K562 (cell line): ENCODE data around the gene ANO2.

Source experiments
- BHLHE40 ChIP-seq: IDR thresholded peaks from 2 replicates; pipeline ENCODE4 v1.6.1; 2011; ENCODE audit warnings: low read length, improper control_type of control experiment
- KDM1A ChIP-seq, 2 experiments: fragments of 450-650 bp; IDR thresholded peaks; 2 replicates each; pipeline ENCODE4 v1.6.1; 2016; ENCODE audit warnings: mild to moderate bottlenecking in 2 of 2
- TF ChIP-seq, protein P1 (sequence below), 2 experiments: fragments of 450-650 bp; formaldehyde crosslinking in 1 of 2; IDR thresholded peaks; 2 replicates each; pipeline versions ENCODE4 v1.4.0 to v1.6.1; 2014 to 2020; ENCODE audit warnings: mild to moderate bottlenecking in 2 of 2, borderline replicate concordance in 1 of 2, low read depth in 1 of 2

DNA sequence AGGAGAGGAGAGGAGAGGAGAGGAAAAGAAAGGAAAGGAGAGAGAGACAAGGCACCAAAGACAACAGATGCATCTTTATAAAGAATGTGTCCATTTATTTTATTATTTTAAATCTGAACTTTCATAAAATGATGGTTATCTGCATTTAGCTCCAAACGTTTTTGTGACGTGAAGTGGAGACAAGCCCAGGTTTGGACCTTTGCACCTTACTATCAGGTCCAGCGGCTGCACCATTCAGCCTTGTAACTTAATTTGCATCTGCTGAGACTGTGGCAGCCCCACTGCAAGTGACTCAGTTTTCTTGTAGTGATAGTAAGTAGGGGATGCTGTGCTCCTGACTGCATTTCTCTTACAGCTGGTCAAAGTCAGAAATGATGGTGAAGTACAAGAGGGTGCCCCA is 382.5 kb downstream of the ANO2 start:
- TF ChIP-seq, protein P1, sequence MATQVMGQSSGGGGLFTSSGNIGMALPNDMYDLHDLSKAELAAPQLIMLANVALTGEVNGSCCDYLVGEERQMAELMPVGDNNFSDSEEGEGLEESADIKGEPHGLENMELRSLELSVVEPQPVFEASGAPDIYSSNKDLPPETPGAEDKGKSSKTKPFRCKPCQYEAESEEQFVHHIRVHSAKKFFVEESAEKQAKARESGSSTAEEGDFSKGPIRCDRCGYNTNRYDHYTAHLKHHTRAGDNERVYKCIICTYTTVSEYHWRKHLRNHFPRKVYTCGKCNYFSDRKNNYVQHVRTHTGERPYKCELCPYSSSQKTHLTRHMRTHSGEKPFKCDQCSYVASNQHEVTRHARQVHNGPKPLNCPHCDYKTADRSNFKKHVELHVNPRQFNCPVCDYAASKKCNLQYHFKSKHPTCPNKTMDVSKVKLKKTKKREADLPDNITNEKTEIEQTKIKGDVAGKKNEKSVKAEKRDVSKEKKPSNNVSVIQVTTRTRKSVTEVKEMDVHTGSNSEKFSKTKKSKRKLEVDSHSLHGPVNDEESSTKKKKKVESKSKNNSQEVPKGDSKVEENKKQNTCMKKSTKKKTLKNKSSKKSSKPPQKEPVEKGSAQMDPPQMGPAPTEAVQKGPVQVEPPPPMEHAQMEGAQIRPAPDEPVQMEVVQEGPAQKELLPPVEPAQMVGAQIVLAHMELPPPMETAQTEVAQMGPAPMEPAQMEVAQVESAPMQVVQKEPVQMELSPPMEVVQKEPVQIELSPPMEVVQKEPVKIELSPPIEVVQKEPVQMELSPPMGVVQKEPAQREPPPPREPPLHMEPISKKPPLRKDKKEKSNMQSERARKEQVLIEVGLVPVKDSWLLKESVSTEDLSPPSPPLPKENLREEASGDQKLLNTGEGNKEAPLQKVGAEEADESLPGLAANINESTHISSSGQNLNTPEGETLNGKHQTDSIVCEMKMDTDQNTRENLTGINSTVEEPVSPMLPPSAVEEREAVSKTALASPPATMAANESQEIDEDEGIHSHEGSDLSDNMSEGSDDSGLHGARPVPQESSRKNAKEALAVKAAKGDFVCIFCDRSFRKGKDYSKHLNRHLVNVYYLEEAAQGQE (IDR thresholded peaks at IDR 0.05; ENCODE audit: borderline replicate concordance), result no peak
- TF ChIP-seq, protein P1 (CRISPR knock-in tag; IDR thresholded peaks at IDR 0.05; ENCODE audit: low read depth), result no peak
- TF ChIP-seq KDM1A (IDR thresholded peaks at IDR 0.05) (no peak), BHLHE40 (no peak)
